IMR-90 (cell line): ENCODE results near the gene CCDC28B.

Source experiments
- MAFK ChIP-seq: IDR thresholded peaks from 2 replicates; pipeline ENCODE4 v1.6.1; 2012; ENCODE audit warnings: low read depth, low read length, improper control_type of control experiment
- POLR2A ChIP-seq: IDR thresholded peaks from 2 replicates; pipeline ENCODE4 v1.6.1; 2012; ENCODE audit warnings: mild to moderate bottlenecking, low read depth, low read length
- RAD21 ChIP-seq: IDR thresholded peaks from 2 replicates; pipeline ENCODE4 v1.6.1; 2012; ENCODE audit warnings: low read length, improper control_type of control experiment
- TF ChIP-seq, protein P1 (sequence below): conservative IDR thresholded peaks from 2 replicates; pipeline ENCODE4 v1.5.1; 2012; ENCODE audit warnings: mild to moderate bottlenecking, low read depth, low read length, improper control_type of control experiment

DNA sequence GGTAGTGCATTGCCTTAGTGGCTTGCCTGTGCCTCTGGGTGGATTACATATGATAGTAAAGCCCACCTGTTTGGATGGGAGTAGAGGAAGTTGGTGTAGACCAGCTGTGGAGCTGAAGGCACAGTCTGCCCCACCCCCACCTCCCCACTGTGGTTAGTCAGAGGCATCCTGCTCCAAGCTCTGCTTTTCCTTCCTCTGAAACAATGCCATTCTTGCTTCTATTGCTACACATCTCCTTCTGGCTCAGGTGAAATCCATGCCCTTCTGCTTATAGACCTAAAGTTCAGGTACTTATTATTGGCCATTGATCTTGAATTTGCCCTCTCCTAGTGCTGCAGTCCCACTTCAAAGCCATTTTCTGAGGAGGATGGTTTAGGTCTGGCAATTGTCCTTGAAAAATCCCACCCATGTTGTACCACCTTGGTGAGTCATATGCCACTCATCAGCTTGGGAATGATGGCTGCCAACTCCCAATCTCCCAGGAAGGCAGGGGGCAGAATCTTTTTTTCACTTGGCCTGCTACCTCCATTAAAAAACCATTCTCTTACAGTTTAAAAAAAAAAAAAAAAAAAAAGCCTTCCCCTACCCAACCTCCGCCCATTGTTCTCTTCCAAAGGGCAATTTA lies 27.7 kb upstream of the CCDC28B start:
- TF ChIP-seq, protein P1, sequence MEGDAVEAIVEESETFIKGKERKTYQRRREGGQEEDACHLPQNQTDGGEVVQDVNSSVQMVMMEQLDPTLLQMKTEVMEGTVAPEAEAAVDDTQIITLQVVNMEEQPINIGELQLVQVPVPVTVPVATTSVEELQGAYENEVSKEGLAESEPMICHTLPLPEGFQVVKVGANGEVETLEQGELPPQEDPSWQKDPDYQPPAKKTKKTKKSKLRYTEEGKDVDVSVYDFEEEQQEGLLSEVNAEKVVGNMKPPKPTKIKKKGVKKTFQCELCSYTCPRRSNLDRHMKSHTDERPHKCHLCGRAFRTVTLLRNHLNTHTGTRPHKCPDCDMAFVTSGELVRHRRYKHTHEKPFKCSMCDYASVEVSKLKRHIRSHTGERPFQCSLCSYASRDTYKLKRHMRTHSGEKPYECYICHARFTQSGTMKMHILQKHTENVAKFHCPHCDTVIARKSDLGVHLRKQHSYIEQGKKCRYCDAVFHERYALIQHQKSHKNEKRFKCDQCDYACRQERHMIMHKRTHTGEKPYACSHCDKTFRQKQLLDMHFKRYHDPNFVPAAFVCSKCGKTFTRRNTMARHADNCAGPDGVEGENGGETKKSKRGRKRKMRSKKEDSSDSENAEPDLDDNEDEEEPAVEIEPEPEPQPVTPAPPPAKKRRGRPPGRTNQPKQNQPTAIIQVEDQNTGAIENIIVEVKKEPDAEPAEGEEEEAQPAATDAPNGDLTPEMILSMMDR, result no peak
- TF ChIP-seq POLR2A (no peak), RAD21 (no peak), MAFK (no peak)
